B cell (primary cell): ENCODE measurements around the gene FBXO5. TPM values are rescaled to one million over a fixed set of nuclear protein-coding genes. Genes with fewer than 3 reads are reported as not detected.

ENCODE experiments used
- ATAC-seq: fragments of 200-7000 bp; cut with Tn5 transposase; one replicate; pipeline ENCODE4 v1.10.0; 2021; ENCODE audit warnings: low read depth, mild to moderate bottlenecking, moderate number of reproducible peaks, moderate library complexity
- CTCF ChIA-PET: fragments of 350-600 bp; sonication (Branson Sonifier 250); formaldehyde crosslinking; loops from one replicate; lab custom pipeline; 2021; ENCODE audit warnings: antibody characterized with exemption, inconsistent platforms; lab: Charles Lee
- POLR2A ChIA-PET: fragments of 350-600 bp; sonication (Branson Sonifier 250); formaldehyde crosslinking; loops from one replicate; lab custom pipeline; 2021; ENCODE audit warnings: antibody characterized with exemption; lab: Charles Lee
- DNase-seq: peaks from one replicate; pipeline ENCODE4 v3.0.0; 2013
- H2AFZ ChIP-seq: 2 replicates; pipeline ENCODE4 v1.6.1; 2012; ENCODE audit warnings: mild to moderate bottlenecking, low read depth, low read length; ENCODE audit not compliant: insufficient read depth, poor library complexity, severe bottlenecking
- H3K27ac ChIP-seq, 2 donors: 1 replicate in 1 of 2; 2 replicates in 1 of 2; pipeline ENCODE4 v1.5.1; 2012 to 2013; ENCODE audit warnings: low read length in 2 of 2, mild to moderate bottlenecking in 2 of 2, moderate library complexity in 1 of 2
- H3K27me3 ChIP-seq, 4 experiments: fragments of 200-600 bp in 1 of 4; sonication (generic) in 1 of 4; replicated peaks in 1 of 4; 1 replicate in 2 of 4; 2 replicates in 2 of 4; pipeline versions ENCODE4 v1.6.1 to v1.7.0; 2013 to 2016; ENCODE audit warnings: low read length in 3 of 4, mild to moderate bottlenecking in 2 of 4, mixed read lengths in 1 of 4, moderate library complexity in 1 of 4; ENCODE audit not compliant: insufficient read depth in 4 of 4, control insufficient read depth in 3 of 4; ENCODE audit errors: control extremely low read depth in 1 of 4
- H3K36me3 ChIP-seq, 2 experiments: replicated peaks in 1 of 2; 1 replicate in 1 of 2; 2 replicates in 1 of 2; pipeline versions ENCODE4 v1.6.1 to v1.7.1; 2013; ENCODE audit warnings: low read length in 1 of 2; ENCODE audit not compliant: insufficient read depth in 2 of 2, control insufficient read depth in 1 of 2; ENCODE audit errors: control extremely low read depth in 1 of 2, extremely low read depth in 1 of 2
- H3K4me1 ChIP-seq, 2 donors: fragments of 200-600 bp in 1 of 2; sonication (generic) in 1 of 2; 1 replicate in 1 of 2; 2 replicates in 1 of 2; pipeline versions ENCODE4 v1.5.1 to v1.6.1; 2013 to 2017; ENCODE audit warnings: low read length in 2 of 2; ENCODE audit not compliant: control insufficient read depth in 2 of 2, insufficient read depth in 2 of 2
- H3K4me2 ChIP-seq: replicated peaks from 2 replicates; pipeline ENCODE3; 2012; ENCODE audit warnings: mild to moderate bottlenecking, low read depth, low read length; ENCODE audit not compliant: poor library complexity, severe bottlenecking
- H3K4me3 ChIP-seq, 5 experiments: fragments of 200-600 bp in 1 of 5; sonication (generic) in 1 of 5; 1 replicate in 3 of 5; 2 replicates in 2 of 5; pipeline versions ENCODE4 v1.5.1 to v1.7.0; 2011 to 2016; ENCODE audit warnings: low read length in 4 of 5, mild to moderate bottlenecking in 4 of 5, low read depth in 2 of 5, control low read depth in 1 of 5, moderate library complexity in 1 of 5; ENCODE audit not compliant: insufficient read depth in 1 of 5; ENCODE audit errors: control extremely low read depth in 1 of 5, extremely low read depth in 1 of 5
- H3K79me2 ChIP-seq: fragments of 200-600 bp; sonication (generic); one replicate; pipeline ENCODE4 v1.6.0; 2016; ENCODE audit warnings: low read length; ENCODE audit not compliant: control insufficient read depth, insufficient read depth
- H3K9ac ChIP-seq: fragments of 200-600 bp; sonication (generic); 2 replicates; pipeline ENCODE4 v1.6.1; 2017; ENCODE audit warnings: mild to moderate bottlenecking, low read length, moderate library complexity
- H3K9me3 ChIP-seq, 3 donors: one replicate each; pipeline versions ENCODE4 v1.6.1 to v1.7.1; 2013; ENCODE audit warnings: low read length in 2 of 3; ENCODE audit not compliant: control insufficient read depth in 2 of 3, insufficient read depth in 1 of 3; ENCODE audit errors: control extremely low read depth in 1 of 3
- H4K20me1 ChIP-seq: 2 replicates; pipeline ENCODE4 v1.6.0; 2012; ENCODE audit warnings: mild to moderate bottlenecking, low read length; ENCODE audit not compliant: insufficient read depth, control insufficient read depth, poor library complexity, severe bottlenecking
- H3K27ac Mint-ChIP-seq: one replicate; pipeline ENCODE4 v1.8.0; 2021; ENCODE audit warnings: mixed read lengths
- H3K27me3 Mint-ChIP-seq: one replicate; pipeline ENCODE4 v1.8.0; 2021; ENCODE audit warnings: mixed read lengths
- H3K4me1 Mint-ChIP-seq: one replicate; pipeline ENCODE4 v1.8.0; 2021; ENCODE audit warnings: mixed read lengths
- H3K4me3 Mint-ChIP-seq: one replicate; pipeline ENCODE4 v1.8.0; 2021; ENCODE audit warnings: mixed read lengths
- H3K9me3 Mint-ChIP-seq: one replicate; pipeline ENCODE4 v1.8.0; 2022; ENCODE audit warnings: mixed read lengths; ENCODE audit not compliant: insufficient read depth
- EZH2 ChIP-seq: IDR thresholded peaks from 2 replicates; pipeline ENCODE4 v1.6.1; 2012; ENCODE audit warnings: borderline replicate concordance, low read depth, mild to moderate bottlenecking, moderate library complexity, low read length; ENCODE audit not compliant: insufficient read depth, poor library complexity, severe bottlenecking
- WGBS: methylation state at CpG from one replicate; pipeline ENCODE4 v1.1.5; 2013; ENCODE audit warnings: missing lambda C conversion rate; ENCODE audit not compliant: insufficient coverage; 5-methylcytosine and 5-hydroxymethylcytosine counted together
- intact Hi-C: fragments of 100-400 bp; cut with micrococcal nuclease; formaldehyde crosslinking; loops from one replicate; pipeline ENCODE4 v1.10.0; 2022
- polyA plus RNA-seq: library from polyadenylated mRNA; depleted of rRNA; stranded (reverse); fragments of >200 nt; gene quantifications from 2 replicates; pipeline ENCODE4 v1.2.3, GENCODE V29; 2012
- small RNA-seq: library from RNA; depleted of rRNA; stranded (forward); fragments of <200 nt; gene quantifications from one replicate; pipeline ENCODE3, GENCODE V24; 2012; ENCODE audit warnings: low replicate concordance, low read depth; ENCODE audit not compliant: insufficient read length
- total RNA-seq, 2 donors: library from RNA; stranded (reverse); fragments of 120-200 nt in 1 of 2; gene quantifications; 1 replicate in 1 of 2; 2 replicates in 1 of 2; pipeline versions ENCODE4 v1.2.3 to v1.2.4, GENCODE V29; 2013 to 2022

FBXO5 gene
- total and polyA plus RNA-seq, 2 donors (not counting 1 experiment from before 2014, with no cell fraction given) = 3.9 to 14.6 TPM

DNA sequence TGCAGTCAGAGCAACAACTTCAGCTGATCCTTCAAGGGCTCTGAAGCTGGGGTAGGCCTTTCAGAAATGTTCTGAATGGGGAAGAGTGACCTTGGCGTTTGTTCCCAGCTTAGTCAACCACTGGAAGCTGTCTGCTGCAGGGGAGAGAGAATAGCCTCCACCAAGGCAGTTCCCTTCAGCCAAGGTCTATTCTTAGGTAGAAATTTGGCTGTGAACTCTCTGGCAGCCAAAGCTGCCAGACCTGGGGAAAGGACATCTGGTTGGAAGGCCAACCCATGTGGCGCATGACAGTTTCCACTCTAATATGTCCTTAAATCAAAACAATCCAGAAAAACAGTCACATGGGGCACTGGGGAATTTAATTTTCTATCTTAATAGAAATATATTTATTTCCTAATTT is 60.1 kb downstream of the FBXO5 start:
- Mint-ChIP-seq H3K4me3 (no peak overlapping the region), H3K27me3 (peaks cover 28% of the 10 kb centered on the region), H3K9me3 (no peaks in the 10 kb centered on the region), H3K27ac (no peak overlapping the region), H3K4me1 (no peaks in the 10 kb centered on the region)
- no peaks in the 10 kb centered on the region for H3K79me2 ChIP-seq
- H3K9ac ChIP-seq = no peak overlapping the region
- 86% methylated on average over 1 of the region's 2 CpGs for WGBS
- no peak for TF ChIP-seq EZH2
- POLR2A ChIA-PET = no interaction called here
- CTCF ChIA-PET = interaction anchor here (0.6 kb wide), 1 partner anchor 39 kb away, joined by 3 read pairs; no protein-coding TSS in a partner anchor
- DNase-seq (no peak), ATAC-seq (no peak)
- no peaks in the 10 kb centered on the region for H4K20me1 ChIP-seq
- peaks cover 0 to 3% (median 0%) of the 10 kb centered on the region in 4 experiments for H3K27me3 ChIP-seq
- H3K4me3 ChIP-seq = no peak overlapping the region
- H3K36me3 ChIP-seq = no peaks in the 10 kb centered on the region
- intact Hi-C loops = no loop called here
- H2AFZ ChIP-seq = no peak overlapping the region
- H3K9me3 ChIP-seq = no peaks in the 10 kb centered on the region
- H3K27ac ChIP-seq = no peak overlapping the region
- no peaks in the 10 kb centered on the region for H3K4me1 ChIP-seq
- no peak overlapping the region for H3K4me2 ChIP-seq

Small RNA genes lying within 50 kb of the gene (small RNA-seq; reads per million reads assigned to genes)
- gene AL080276.1 = not detected

Other genes with a start within 250 kb of the FBXO5 start
- gene VIP, start 232.2 kb downstream of the FBXO5 start, total RNA-seq = not detected in 2 replicates
- gene VIP, start 232.2 kb downstream of the FBXO5 start, polyA plus RNA-seq = not detected in 2 replicates
- gene MTRF1L, start 19.7 kb upstream of the FBXO5 start, total RNA-seq = 23.0 and 24.0 TPM in 2 replicates
- 9.8 and 10.8 TPM in 2 replicates for gene MTRF1L, start 19.7 kb upstream of the FBXO5 start, polyA plus RNA-seq
- not detected in 2 replicates for gene RGS17, start 148.2 kb upstream of the FBXO5 start, total RNA-seq
- gene RGS17, start 148.2 kb upstream of the FBXO5 start, polyA plus RNA-seq = not detected in 2 replicates